NCI-H2029 (cell line): ENCODE results near the gene FAM114A1.

Source experiments
- DNase-seq: peaks from one replicate; lab custom pipeline; 2025; lab: John Stamatoyannopoulos, UW

FAM114A1 gene

DNA sequence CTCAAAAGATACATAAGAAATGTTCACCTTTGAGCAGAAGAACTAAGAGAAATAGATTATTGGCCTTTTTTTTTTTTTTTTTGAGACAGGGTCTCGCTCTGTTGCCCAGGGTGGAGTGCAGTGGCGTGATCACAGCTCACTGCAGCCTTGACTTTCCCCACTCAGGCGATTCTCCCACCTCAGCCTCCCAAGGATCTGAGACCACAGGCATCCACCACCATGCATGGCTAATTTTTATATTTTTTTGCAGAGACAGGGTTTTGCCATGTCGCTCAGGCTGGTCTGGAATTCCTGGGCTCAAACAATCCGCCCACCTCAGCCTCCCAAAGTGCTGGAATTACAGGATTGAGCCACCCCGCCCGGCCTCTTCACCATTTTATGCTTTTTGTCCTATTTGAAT is 8.1 kb upstream of the FAM114A1 start:
- DNase-seq: no peak

DNA sequence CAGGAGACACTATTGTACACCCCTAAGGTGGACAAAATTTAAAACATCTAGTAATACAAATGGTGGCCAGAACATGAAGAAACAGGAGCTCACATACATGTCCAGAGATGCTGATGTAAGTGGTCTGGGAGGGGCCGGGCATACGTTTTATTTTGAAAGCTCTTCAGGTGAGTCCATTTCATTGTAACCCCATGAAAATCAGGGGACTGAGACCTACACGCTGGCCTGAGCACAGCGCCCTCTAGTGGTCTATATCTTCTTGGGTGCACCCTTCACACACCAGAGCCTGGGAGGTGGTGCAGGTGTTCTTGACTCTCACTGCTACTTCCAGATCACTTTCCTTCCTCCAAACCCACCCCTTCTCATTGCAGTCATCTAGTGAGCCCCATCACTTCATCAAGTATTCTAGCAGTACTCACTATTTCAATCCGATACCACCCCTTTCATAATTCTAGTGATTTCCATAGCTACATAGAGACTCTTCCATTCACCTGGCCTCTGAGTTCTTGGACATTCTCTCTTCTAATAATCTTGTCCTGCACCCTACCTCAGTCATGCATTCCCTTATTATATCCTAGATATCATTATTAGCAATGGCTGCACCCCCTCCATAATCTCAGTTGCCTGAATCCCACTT is 6.7 kb upstream of the FAM114A1 start:
- DNase-seq: peak; percentile 44

DNA sequence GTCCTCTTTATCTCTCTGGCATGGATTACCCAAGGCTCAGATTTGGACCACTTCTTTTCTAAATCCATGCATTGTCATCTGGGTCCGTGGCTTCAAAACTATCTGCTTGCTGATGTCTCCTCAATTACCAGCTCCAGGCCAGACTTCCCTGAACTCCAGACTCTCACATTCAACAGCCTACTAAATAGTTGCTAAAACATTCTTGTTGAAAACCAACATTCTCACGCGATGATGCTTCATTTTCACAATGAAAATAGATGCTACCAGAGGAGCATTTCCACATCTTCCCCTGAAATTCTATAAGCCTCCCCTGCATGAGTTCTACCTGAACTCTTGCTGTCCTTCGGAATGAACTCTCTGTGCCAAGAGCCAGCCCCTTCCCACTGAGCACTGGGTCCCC is 5.8 kb upstream of the FAM114A1 start:
- no peak for DNase-seq

DNA sequence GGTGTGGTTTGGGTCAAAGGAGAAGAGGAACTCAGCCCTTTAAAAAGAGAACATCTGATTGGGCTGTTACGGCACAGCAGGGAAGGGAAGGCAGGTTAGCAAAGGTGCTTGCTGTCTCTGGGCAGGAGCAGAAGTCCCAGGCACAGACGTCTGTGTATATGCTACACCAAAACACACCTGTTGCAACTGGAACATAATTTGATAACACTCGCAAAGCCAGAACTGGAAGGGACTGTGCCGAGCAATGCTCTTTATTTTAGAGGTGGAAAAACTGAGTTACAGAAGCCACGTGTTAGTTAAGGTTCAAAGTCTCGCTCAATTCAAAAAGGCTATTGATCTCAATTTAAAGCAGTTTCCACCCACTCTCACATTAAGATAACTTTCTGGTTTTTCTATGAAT is 2.2 kb upstream of the FAM114A1 start:
- no peak for DNase-seq

DNA sequence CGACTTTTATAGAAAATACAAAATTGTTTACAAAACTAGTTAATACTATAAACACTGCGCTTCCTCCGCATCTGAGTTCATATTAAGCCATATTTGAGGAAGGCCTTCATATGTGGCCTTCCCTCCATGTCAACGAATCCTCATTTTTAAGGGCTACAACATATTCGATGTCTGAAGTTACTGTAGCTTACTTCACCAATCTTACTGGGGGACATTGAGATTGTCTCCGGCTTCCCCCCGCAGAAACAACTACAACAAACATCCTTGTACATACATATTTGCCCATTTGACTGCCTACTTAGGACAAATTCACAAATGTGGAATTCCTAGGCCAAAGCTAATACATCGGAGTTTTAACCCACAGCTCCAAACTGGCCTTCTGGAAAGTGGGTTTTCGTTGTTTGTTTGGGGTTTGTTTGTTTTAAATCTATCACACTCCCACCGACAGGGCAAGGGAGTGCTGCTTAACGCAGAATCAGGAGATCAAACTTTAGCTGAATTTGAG is 581 bp upstream of the FAM114A1 start:
- no peak for DNase-seq

DNA sequence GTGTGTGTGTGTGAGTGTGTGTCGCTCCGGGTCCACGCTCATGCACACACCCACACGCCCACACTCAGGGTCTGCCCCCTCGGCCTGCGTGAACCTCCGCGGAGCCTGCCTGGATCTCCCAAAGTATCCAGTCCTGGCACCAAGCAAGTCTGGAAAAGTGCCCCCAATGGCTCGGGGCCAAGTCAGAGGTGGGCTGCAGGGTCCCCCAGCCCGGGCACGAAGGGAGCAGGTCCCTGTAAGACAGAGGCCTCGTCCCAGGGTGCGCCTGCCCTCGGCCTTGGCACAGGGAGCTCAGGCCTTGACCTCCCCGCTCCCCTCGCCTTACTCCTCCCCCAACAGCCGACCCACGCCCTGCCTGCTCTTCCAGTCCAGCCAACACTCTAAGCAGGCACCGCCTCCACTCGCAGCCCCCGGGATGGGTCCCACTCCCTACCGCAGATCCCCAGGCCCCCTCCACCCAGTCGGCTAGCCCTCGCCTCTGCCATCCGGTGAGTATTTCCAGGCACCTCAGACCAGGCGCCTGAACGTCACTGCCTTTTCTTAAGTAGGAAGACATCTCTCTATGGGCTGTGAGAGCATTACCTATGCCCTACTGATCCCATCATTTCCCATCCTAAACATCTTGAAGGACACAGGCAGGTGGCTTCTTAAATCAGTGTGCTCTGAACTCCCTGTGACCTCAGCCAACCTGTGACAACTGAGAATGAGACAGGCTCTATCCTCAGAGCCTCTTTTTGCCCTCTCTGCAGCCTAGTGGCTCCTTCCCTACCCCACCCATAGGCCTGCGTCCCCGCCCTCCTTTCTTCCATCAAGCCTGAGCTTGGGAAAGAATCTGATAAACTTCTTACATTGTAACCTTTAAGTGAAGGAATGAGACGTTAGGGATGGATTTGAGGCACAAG is 704 bp downstream of the FAM114A1 start:
- DNase-seq: no peak

DNA sequence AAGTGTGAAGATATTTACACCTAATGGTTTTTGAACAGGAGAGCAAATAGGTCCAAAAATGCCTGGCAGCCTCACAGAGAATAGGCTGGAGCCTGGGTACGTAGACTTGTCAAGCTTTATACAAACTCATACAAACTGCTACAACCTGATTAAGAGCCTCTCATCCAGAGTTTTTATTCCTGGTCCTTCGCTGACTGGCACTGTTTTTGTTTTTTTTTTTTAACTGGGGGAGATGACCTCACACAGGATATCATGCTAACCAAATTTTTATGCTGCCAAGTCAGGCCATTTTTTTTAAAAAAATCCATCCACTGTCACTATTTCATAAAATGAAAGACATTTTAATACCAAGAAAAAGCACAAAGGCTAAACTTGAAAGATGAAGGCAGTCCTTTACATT is 1.9 kb downstream of the FAM114A1 start:
- no peak for DNase-seq

DNA sequence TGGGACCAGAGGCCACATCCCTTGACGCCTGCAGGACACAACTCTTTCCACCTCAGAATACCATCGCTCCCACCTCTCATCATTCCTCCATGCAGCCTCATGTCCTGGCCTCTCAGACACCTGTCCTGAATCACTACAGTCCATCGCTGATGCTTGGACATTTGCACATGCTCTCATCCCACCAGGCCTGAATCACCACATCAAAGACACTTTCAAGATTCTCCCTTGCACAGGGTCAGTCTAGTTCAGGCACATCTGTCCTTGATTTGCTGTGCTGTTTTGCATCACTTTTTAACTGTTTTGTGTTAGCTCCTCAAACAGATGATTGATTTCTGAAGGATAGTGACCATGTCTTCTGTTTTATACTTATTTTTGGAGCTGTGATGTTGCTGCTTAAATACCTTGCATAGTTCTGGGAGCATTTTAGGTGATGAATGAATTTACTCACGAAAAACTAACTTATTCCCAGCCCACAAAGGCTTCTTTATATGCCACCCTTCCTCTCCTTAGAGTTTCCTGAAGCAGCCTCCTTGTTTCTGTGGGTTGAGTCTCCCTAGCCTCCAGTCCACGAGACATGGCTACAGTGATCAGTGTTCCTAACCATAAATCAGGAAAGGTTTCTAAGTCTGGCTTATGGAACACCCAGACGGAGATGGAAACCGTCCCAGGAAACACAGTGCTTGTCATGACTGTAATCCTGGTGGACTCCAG is 2.6 kb downstream of the FAM114A1 start:
- DNase-seq: no peak

DNA sequence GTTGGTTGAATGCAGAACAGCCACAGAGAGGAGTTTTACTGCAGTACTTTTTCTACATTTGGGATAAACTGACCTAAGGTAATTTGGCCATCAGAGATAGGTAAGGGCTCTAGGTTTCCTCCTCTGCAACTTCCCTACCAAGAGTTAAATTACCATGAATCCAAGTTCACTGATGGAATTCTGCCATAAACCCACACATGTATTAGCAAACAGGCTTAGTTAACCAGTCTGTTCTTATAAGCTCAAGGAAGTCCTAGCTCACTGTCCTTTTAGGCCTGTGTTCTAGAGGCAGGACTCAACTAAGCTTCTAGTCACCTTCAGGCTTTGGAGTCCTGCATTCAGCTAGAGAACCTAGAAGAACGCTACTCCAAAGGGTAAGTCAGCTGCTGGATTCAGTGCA is 4.0 kb downstream of the FAM114A1 start:
- DNase-seq: no peak

DNA sequence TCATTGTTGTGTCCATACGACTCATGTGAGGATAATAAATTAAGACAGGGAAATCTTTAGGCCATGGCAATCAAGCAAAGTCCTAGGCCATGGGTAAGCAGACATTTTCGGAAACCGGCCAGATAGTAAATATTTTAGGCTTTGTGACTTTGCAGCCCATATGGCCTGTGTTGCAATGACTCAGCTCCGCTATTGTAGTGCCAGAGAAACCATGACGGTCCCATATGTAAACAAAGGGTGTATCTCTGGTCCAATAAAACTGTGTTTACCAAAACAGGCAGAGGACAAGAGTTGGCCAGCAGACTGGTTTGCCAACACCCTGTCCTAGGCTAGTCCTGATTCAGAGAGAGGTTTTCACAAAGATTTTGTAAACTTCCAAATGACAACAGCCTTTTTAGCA is 5.0 kb downstream of the FAM114A1 start:
- DNase-seq: peak; percentile 88

DNA sequence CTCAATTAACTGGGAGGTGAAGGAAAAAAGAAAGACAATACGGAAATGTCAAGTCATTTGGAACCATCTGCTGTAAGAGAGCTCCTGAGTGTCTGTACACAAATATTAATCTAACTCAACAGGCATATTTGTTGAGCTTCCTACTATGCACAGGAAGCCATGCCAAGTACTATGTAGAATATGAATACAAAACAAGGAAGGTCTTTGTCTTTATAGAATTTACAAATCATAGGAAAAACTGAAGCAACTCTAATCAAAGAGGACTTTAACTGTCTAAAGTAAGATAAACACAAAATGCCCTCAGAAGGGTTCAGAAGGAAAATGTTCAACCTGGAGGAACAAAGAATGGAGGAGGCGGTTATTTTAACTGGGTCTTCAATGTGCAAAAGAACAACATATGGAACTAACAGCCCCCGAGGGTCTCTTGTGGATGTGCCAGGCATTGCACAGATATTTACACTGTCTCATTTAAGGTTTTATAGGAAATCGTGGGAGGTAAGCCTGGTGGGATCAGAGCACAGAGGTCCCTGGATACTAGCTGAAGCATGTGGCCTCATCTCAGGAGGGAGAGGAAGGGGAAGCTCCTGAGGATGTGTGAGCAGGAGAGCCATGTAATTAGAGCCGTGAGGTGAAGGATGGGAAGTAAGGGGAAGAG is 5.8 kb downstream of the FAM114A1 start:
- peak; percentile 84 for DNase-seq

DNA sequence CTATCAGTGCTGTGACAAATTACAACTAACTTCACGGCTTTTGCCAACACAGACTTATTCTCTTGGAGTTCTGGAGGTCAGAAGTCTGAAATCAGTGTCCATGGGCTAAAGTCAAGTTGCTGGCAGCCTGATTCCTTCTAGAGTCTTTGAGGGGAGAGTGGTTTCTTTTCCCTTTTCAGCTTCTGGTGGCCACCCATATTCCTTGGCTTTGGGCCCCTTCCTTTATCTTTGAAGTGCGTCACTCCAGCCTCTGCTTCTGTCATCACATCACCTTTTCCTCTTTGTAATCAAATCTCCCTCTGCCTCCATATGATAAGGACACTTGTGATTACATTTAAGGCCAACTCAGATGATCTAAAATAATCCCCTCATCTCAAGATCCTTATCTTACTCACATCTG is 9.0 kb downstream of the FAM114A1 start:
- DNase-seq: no peak

DNA sequence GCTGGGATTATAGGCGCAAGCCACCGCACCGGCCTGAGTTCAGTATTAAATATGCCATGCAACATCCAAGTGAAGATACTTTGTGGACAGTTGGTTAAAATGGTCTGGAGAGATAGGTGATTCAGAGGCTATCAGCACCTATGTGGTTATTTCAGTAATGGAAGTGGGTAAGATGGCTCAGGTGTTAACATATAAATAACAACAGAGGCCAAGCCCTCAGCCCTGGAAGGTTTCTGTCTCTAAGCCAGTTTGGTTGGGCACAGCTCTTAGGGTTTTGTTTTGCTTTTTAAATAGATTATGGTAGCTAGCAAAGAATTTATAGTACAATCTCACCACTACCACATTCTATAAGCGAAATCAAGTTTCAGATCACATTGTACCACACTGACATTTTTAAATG is 16.6 kb downstream of the FAM114A1 start:
- DNase-seq: no peak

DNA sequence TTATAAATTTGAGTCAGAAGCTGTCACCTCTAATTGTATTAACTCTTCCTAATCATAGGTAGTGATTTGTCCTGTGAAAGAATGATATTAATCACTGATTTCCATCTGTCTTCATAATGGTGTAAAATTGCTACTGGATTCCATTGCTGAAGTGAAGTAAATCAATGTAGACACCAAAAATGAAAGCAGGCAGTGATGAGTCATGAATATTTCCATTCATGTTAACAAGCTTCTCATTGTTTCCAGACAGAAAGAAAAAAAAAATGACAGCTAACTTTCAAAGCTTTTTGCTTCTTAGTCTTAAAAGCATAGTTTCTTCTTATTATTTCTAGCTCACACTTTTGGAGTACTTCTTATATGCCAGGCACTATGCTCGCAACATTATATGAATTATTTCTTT is 21.5 kb downstream of the FAM114A1 start:
- DNase-seq: no peak

DNA sequence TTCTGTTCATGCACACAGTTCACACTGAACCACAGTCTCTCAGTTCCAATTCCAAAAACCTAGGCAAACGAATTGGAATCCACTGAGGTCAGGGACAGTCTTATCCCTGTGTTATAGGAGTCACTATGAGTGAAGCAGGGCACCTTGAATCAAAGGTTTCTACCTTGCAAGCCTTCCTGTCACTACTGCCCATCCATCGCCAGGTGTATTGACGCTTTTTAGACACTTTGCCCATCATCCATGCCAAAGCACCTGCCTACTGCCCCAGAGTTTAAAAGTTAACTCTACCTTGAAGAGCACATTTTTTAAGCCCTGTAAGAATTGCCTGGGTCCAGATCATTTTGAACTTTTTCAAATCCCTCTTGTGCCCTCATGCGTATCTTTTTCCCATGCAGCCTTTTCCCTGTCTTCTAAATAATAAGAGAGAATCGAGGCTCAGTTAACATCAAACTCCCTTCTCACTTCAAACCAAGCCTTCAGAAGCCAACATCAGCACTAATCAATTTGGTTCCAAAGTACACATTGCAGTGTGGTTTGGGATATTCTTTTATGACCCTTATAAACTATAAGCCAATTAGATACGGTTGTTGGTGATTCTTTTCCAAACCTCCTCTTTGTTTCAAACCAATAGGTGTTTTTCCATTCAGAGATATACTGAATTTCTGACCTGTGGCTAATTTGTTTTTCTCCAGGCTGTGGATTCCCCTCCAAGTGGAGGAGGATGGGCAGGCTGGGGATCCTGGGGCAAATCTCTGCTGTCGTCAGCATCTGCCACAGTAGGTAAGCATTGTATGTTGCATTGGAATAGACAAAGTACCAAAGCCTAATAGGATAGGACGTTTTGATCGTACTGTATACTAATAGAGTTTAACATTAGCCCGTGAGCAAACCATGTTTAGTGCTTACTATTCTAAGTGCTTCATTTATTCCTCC is 23.7 kb downstream of the FAM114A1 start:
- DNase-seq: no peak

DNA sequence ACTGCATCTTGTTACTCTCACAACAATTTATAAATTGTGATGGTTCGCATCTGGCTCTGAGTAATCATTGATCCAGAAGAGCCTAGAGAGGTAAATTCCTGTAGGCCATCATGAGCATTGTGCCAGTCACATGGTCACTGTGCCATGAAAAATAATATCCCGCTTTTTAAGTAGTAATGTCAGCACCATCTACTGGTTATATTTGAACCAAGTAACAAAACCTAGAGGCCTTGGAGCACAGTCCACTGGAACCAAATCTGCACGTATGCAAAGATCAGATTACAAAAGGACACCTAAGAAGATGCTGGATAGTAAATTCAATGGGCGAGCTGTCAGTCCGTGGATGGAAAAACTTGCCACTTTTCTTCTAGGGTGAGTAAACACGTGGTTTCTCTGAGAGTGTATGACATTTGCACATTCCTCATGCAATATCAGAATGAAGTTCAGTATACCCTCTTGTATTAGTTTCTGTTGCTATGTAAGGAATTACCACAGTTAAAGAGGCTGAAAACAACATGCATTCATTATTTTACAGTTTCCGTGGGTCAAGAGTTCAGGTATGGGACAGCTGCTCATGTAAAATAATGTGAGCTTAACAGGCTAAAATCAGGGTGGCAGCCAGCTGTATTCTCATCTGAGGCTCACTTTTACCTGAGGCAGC is 26.8 kb downstream of the FAM114A1 start:
- no peak for DNase-seq

DNA sequence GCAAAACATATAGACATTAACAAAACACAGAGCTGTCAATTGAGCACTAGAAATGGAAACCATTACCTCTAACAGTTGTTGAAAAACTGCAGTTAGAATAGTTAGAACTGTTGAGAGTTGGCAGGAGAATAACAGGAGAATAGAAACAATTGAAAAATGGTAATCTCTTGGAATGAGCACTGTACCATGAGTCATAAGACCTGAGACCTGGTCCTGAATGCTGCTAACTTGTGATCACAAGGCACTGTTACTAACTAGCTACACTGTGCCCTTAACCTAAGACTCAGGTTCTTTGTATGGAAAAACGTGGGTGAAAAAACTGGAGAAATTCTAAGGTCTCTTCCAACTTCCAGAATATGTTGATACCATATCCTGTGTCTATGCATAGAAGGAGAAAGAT is 29.3 kb downstream of the FAM114A1 start:
- DNase-seq: no peak

DNA sequence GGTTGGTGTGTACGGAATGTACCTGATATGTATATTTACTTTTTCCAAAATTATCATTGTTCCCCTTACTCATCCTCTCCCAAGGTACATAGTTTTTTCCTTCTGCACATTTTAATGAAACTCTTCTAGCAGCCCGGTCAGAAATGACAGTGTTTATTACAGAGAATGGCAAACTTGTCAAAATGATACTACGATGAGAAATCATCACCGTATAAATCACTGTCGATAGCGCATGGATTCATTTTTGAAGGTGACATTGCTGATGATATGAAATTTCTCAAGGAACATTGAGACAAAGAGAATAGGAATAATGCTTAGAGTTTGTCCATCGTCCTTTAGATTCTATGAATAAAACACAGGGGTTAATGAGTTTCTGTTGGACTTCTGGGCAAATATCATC is 30.6 kb downstream of the FAM114A1 start:
- no peak for DNase-seq

DNA sequence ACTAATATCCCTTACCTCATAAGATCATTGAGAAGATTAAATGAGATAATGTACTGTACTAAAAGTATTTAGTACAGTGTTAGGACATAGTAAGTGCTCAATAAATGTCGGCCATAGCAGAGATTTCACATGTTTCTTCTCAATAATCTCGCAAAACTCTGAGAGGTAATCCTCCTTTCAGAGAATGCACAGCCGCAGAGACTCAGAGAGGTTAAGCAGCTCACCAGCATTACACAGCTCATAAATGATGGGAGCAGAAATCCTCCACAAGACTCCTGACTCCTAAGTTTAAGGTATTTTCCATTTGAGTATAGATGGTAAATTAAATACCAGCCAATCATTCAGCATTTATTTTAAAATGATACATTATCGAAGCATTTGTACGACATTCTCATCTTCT is 34.6 kb downstream of the FAM114A1 start:
- no peak for DNase-seq

DNA sequence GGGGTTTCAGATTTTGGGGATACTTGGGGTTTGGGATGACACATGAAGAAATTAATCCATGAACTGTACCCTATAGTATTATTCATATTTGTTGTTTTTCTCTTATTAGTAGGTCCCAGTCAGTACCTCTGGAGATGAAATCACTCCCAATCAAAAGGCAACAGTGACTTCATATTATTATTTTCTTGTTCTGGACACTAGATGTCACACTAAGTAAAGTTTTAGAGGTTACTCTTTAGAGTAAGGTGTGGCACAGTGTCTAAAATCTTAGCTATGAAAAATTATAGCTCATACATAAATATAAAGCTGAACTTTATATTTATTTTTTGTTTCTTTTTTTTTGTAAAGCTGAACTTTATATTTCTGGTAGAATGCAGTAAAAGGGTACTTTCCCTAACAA is 35.1 kb downstream of the FAM114A1 start:
- no peak for DNase-seq
